HT-29 (cell line): ENCODE data around the gene C17orf78. TPM values are rescaled to one million over a fixed set of nuclear protein-coding genes. Genes with fewer than 3 reads are reported as not detected.
"Not testable (repeated sequence)": the region's sequence is repeated elsewhere in the genome, so short reads cannot be mapped to it uniquely, and the experiment has no call there.

Experiments
- DNase-seq: peaks from one replicate; pipeline ENCODE4 v3.0.0-alpha.2; 2015; ENCODE audit warnings: low spot score
- total RNA-seq: library from RNA; depleted of rRNA; stranded (reverse); fragments of >200 nt; shearing (Covaris generic); gene quantifications from 2 replicates; pipeline ENCODE4 v1.2.3, GENCODE V29; 2014; rRNA removed

Gene C17orf78
- total RNA-seq, result not detected in 2 replicates

DNA sequence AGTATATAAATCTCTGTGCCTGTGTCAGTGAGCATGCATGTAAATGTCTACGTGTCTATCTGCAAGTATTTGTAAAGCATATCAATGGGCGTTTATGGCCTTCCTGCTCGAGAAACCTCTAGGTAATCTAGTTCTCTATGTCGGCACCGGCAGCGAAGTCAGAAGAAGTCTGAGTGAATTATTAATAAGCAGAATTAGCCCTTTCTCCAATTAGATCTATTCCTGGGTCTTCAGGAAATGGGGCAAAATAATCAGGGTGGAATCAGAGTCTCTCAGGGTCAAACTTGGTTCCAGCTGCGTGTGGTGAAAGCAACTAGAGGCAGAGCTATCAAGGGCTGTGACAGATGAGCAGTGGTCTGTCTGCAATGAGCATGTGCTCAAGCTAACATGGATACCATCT lies at the start of gene C17orf78:
Gene C17orf78 (plus strand): TSS at position 280 of the 400 bp plus-strand sequence. CDS start 108 bp downstream, at position 388.
- no peak for DNase-seq

DNA sequence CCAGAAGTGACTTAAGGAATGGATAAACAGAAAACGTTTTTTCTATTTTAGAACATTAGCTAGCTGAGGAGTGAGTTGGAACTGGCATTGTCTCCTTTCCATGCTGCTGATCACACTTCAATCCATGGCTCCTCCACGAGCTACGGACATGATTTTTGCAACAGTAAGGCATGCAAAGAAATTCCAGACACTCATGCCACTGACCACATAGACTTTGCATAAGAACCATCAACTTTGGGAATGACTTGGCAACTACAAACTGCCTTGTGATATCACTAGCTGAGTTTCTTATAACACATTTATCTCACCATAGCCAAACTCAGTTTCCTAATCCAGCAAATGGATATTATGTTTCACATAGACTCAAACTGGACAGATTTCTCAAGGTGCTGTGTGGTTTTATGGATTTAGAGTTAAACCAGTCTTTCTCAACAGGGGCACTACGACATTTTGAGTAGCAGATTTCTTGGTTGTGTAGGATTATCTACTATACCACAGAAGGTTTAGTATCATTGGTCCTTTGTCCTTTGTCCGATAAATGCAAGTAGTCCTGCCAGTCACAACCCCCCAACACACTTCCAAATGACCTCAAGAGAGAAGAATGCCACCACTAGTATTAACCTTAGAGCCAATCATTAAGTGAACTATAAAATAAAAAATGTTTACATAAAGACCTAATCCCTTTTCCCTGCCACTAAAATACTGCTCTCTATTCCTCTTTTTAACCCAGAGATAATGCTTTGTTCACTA lies 48.3 kb upstream of the C17orf78 start:
- no peak for DNase-seq

DNA sequence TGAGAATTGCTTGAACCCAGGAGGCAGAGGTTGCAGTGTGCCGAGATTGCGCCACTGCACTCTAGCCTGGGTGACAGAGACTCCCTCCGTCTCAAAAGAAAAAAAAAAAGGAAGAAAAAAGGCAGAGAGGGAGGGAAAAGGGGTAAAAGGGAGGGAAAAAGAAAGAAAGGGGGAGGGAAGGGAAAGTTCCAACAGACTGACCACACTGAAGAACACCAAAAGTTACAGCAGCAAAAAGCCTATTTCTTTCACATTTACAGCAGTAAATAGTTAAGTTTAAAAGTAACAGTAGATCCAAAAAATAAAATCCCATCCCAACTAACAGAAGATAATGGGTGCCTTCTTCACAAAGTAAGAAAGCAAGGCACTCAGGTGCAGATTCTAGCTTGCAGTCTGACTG lies 36.9 kb upstream of the C17orf78 start:
- no peak for DNase-seq

DNA sequence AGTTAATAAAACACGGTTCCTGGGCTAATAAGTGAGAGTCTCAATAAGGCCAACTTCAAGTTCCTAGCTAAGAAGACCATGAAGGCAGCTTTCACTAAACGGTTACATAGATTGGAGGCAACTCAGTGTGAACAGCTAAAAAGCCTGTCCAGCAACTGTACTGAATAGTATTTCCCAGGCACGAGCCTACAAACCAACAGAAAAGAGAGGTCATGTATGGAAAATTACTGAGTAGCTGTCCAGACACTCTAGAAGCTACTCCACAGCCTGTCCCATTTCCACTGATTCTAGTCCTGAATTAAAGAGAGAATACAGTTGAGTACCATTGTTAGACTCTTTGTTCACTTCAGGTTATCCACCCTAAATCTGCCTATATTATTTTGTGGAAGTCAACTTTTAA lies 36.5 kb upstream of the C17orf78 start:
- no peak for DNase-seq

DNA sequence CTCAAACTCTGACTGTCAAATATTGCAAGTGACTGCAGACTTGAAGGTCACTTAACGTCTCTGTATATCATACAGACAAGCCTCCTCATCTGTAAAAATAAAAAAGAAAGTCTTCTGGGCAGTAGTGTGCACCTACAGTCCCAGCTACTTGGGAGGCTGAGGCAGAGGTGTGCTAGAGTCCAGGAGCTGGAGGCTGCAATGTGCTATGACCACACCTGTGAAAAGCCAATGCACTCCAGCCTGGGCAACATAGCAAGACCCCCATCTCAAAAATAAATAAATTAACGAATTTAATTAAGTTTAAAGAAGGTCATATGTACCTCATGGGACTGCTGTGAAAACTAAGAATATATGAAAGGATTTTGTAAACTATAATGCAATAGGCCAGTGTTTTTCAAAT lies 35.0 kb upstream of the C17orf78 start:
- DNase-seq, result no peak

DNA sequence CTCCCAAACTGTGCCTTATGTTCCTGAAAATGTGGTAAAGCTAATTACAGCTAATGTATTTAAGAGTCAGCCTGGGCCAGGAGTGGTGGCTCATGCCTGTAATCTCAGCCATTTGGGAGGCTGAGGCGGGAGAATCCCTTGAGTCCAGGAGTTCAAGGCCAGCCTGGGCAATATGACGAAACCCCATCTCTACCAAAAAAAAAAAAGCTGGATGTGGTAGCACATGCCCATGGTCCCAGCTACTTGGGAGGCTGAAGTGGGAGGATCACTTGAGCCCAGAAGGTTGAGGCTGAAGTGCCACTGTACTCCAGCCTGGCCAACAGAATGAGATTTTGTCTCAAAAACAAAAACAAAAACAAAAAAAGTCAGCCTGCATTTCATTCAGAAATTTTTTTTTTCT lies 33.2 kb upstream of the C17orf78 start:
- no peak for DNase-seq

DNA sequence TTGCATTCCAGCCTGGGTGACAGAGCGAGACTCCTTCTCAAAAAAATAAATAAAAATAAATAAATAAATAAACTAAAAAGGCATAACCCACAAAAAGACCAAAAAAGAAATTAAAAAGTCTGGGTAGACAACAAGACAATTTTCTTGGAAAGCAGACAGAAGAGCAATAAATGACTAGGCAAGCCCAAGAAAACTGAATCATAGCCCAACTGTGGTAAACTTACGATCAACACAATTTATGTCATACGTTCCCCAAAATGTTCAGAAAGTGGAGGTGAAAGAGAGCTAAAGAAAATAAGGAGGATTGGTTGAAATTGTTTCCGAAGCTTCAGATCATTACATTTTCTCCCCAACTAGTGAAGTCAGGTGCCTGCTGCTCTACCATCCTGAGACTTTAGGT lies 31.3 kb upstream of the C17orf78 start:
- DNase-seq, result no peak

DNA sequence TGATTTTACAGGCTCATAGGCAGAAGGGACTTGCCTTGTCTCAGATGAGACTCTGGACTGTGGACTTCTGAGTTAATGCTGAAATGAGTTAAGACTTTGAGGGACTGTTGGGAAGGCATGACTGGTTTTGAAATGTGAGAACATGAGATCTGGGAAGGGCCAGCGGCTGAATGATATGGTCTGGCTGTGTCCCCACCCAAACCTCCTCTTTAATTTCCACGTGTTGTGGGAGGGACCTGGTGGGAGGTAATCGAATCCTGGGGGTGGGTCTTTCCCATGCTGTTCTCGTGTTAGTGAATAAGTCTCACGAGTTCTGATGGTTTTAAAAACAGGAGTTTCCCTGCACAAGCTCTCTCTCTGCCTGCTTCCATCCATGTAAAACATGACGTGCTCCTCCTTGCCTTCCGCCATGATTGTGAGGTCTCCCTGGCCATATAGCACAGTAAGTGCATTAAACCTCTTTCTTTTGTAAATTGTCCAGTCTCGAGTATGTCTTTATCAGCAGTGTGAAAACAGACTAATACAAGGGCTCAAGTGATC lies 28.9 kb upstream of the C17orf78 start:
- DNase-seq, result not testable (repeated sequence)

DNA sequence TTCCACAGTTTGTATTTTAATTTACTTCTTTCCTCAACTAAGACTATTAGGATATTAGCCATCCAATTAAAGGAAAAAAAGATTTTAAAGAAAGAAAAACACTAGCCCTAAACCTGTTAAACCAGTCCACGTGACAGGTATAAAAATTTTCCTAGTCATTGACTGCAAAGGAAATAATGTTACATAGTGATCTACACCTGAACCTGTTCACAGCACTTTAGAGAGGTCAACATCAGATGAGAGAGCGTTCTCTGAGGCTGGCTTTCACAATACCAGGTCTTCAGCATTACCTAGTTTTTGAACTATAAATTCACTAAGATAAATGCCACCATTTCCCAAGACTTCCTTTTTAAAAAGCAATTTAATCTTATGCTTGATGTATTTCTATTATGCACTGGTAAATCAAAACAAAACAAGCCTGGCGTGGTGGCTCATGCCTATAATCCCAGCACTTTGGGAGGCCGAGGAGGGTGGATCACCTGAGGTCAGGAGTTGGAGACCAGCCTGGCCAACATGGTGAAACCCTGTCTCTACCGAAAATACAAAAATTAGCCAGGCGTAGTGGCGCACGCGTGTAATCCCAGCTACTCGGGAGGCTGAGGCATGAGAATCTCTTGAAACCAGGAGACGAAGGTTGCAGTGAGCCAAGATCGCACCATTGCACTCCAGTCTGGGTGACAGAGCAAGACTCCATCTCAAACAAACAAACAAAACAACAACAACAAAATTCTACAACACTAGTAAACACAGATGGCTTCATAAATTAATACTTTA lies 18.8 kb upstream of the C17orf78 start:
- peak; percentile 85 for DNase-seq

DNA sequence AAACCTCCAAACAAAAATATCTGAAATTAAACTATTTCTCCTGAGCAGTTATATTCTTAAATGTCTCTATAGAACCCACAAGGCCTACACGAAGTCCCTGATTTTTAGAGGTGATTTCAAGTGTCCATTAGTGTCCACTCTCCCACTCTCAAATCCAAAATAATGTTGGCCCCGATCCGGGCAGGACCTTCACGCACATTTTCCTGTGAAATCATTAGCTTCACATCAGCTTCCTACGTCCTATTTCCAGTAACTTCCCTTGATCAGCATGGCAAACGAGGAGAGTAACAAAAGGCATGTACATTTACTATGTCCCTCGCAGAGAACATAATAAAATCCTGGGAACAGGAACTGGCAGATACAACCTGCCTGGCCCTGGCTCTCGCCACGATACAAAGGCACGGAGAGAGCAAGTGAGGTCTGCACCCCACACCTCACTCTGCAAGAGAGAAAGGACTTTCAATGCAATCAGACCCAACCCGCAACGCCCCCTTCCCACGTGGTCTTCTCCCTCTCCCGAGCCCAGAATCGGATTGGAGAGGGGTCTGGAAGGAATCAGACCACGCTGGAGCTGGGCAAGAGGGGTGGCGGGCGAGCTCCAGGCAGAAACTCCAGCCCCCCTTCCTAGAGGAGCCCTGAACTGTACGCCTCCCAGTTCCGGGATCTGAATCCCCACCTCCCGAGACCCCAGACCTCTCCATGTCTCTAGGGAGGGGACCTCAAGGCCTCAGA lies 17.5 kb upstream of the C17orf78 start:
- peak; percentile 82 for DNase-seq

DNA sequence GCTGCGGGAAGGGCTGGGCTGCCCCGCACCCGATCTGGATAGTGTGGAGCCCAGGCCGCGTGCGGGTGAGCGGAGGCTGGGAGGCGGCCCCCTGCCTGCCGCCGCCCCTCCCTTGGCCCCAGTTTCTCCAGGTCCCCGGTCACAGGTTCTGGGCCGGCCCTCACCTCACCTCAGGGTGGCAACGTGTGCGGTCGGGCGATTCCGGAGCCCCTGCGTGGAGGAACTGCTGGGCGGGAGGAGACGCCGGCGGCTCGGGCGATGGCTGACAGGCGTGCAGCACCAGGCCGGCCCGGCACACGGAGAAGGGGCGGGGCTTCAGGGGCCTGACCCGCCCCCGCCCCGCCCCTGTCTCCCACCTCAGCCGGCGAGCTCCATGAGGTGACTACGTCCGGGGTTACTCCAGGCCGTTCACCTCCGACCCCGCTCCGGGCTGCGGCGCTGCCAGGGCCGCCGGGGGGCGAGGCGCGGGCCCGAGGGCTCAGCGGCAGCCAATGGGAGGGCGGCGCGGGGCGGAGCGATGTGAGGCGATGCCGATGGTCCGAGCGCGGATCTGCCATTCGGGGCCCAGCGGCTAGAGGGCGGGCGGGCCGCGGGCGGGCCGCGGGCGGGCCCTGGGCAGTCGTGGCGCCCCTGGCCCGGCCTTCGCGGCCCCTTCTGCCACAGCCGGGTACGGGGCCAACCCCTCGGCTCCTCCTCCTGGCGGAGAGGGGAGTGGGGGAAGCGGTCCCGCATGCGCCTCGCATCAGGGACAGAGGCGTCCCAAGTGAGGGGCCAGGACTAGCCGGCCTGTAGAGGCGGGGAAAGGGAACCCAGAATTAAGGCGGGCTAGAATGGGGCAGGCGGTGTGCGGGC lies 16.7 kb upstream of the C17orf78 start:
- peak; percentile 99 for DNase-seq

DNA sequence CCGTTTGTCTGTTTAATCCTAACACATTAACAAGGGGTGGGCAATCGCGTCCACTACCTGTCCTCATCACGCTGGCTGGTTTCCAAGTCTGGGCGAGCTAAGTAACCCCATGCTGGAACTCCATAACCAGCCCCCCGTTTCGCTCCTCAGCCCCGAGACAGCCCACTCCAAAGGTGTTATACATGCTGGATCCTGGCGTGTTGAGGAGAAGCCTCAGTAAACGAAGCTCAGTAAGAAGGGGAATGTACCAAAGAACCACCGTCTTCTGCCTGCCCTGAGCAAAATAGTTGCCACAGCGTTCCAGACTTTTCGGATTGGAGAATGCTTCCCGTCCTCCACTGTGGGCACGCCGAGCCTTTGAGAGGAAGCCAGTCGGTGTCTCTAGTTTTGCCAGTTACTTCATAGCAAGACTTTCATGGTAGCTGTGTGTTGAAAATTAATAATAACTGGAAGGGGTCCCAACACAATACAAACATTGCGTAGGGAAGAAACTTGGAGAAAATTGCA lies 16.1 kb upstream of the C17orf78 start:
- DNase-seq, result no peak

DNA sequence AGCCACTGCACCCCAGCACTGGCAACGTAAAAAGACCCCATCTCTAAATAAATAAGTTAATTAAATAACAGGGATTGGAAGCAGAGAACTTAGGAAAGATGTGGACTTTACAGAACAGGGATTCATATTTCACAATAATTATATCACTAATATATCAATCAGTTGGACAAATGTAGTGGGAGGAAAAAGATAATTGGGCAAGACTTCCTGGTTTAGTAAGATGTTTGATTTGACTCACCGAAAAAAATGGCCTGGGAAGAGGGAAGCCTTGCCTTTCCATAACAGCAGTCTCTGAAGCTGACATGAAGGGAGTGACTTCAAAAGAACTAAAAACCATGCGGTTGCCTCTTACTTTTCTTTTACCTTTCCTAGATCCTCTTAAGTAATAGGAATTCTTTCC lies 15.2 kb upstream of the C17orf78 start:
- peak; percentile 57 for DNase-seq

DNA sequence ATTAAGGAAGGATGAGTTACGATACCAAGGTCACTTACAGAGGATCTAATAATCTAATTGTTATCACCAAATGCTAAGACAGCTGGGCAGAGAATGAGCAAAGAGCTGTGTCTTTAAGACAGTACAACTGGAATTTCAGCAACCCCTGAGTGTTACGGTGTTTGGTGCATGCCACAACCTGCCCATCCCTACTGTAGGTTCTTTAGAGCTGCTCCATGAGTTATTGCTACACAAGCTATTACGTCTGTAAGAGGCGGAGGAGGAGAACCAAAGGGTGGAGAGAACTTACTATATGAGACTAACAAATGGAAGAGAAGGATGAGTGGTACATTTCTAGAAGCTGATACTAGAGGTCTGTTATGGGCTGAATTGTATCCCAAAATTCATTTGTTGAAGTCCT lies 14.2 kb upstream of the C17orf78 start:
- DNase-seq, result peak; percentile 63

DNA sequence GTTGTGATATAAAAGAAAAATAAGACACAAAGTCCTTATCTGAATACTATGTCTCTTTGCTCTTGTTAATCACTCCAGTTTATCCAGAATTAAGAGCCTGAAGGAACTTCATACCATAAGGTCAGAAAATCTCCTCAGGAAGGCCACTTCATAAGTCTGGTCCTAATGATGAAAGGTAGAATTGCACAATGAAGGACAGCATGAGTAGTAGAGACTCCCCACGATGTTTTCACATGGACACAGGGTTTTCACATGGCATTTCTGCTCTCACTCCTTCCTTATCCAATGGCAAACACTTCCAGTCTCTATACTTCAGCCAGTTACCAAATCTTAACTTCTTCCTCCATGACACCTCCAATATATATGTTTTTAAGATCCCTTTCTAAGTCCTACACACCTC lies 10.2 kb upstream of the C17orf78 start:
- DNase-seq, result no peak

DNA sequence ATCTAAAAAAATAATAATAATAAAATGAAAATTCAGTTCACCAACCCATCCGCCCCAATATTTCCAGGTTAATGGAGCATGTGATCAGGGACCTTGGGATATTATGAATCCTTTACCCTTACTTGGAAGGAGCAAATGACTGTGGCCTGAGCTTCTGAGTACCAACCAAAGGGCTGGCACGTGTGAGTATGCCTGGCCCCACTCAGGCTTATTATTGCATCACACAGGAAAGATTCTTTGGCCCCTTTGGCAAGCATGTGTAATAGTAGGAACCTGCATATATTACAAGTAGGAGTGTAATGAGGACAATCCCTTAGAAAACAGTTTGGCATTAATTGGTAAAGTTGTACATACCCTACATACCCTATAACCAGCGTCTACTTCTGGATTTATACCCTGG lies 7.2 kb upstream of the C17orf78 start:
- DNase-seq, result no peak

DNA sequence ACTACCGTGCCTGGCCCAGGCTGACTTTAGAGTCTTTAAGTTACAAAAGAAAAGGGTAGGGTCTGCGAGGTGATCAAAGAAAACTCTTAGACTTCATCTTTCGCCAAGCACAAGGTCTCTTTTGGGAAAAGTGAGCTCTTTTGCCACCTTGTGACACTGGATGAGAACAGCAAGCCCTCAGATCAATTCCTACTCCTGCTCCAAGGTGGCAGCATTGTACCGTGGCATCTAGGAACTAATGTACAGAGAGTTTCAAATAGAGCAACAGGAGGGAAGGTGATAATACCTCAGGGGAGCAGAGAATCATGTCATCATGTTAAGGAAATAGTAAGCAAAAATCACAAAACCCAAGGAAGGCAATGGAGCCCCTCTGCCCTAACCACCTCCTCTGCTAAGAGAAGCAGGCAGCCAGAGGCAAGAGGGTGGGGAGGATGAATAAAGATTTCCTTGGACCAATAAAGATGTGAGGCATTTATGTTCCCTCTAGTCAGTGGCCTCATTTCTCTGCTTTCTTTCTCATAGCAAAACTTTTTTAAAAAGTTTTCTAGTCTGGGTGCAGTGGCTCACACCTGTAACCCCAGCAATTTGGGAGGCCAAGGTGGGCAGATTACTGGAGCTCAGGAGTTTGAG lies 2.1 kb upstream of the C17orf78 start:
- peak; percentile 99 for DNase-seq

DNA sequence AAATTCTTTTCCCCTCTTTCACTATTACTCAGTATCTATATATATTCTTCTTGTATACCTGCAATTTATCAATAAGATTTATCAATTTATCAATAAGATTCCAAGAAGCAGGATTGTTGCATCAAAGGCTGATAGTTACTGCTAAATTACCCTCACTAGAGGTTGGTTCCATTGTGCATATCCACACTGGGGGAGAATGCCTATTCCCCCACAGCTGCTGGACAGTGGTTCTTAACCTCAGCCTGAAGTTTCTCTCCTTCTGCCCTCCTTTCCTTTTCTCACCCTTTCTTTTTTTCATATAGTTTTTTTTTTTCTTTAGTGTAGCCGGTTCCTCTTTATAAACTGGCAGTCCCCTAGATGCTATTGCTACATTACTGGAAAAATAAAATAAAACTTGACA lies 6.3 kb downstream of the C17orf78 start:
- no peak for DNase-seq

DNA sequence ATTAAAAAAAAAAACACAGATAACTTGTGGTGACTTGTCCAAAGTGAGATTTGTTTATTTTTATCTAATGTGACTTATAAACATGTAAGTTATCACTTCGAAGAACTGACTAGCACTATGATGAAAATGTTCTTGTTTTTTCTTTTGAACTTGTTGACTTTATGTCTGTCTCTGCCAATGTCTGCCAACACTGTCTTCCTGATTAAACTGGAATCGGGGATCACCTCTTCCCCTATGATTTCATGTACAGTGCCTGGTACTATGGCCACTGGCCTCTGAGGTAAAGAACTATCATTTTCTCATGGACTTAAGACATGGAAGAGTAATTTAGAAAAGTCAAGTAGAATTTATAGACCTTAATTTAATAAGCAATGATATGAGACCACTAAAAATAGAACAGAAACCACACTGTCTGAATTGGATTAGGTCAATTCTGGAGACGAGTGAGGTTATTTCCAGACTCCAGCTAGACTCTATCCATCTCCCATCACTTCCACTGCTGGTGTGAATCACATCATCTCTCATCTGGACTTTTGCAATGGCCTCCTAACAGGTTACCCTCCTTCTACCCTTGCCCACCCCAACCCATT lies 8.9 kb downstream of the C17orf78 start:
- no peak for DNase-seq

DNA sequence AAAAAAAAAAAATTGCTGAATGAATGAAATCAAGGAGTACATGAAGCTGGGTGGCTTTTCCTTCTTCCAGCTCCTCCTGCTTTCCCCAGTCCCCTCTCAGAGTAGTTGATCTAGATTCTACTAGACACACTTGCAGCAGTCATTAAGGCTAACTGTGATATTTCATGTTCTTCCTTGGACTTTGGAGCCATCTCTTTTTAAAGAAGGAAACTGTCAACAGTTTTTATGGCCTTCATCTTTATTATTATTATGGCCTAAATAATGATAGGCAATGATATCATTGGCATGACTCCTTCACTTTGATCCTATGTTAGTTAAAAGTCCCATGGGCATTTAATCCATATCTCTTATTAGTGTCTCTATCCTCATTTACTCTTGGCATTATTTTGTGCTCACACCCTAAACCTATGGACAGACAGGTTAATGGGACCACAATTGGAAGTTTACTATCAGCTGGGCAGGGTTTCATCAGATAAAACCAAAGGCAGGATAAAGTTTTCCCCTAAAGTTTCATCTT lies 9.7 kb downstream of the C17orf78 start:
- DNase-seq, result no peak
